ENCODE data around the gene SPX. TPM values are rescaled to one million over a fixed set of nuclear protein-coding genes. Genes with fewer than 3 reads are reported as not detected.

SPX gene
- total RNA-seq, 3 donors from 2014 or later (not counting 1 experiment from before 2014, with no cell fraction given), result 1.2 to 1.4 TPM; not detected in 1

GRCh38 chr12:21571046-21571445 lies 45.0 kb downstream of the SPX start:
- H3K27ac Mint-ChIP-seq, result no peak overlapping the region
- TF ChIP-seq CTCF (IDR thresholded peaks at IDR 0.05), result no peak
- Histone ChIP-seq H3K9me3 (ENCODE audit: control insufficient read depth, insufficient read depth, low read length) (no peaks in the 10 kb centered on the region), H3K4me3 (ENCODE audit: low read length) (no peak overlapping the region), H3K27me3 (ENCODE audit: control insufficient read depth, insufficient read depth, low read length) (no peaks in the 10 kb centered on the region), H3K36me3 (ENCODE audit: control insufficient read depth, insufficient read depth, low read length) (no peaks in the 10 kb centered on the region), H3K27ac (ENCODE audit: low read length) (no peak overlapping the region), H3K4me1 (ENCODE audit: control insufficient read depth, insufficient read depth, low read length) (no peaks in the 10 kb centered on the region)
- H3K4me3 Mint-ChIP-seq, result no peak overlapping the region
- 80% methylated on average over 5 of the region's 5 CpGs for WGBS (ENCODE audit: insufficient coverage)
- DNase-seq, result no peak
- no peaks in the 10 kb centered on the region for H3K4me1 Mint-ChIP-seq
- no peaks in the 10 kb centered on the region for H3K36me3 Mint-ChIP-seq
- H3K27me3 Mint-ChIP-seq (ENCODE audit: low read depth in 2 of 2), result peaks cover 8 to 13% of the 10 kb centered on the region in 2 donors
- intact Hi-C loops (cut with micrococcal nuclease), result no loop called here
- no peaks in the 10 kb centered on the region for H3K9me3 Mint-ChIP-seq
- ATAC-seq, result no peak

- DNase-seq (no peak), ATAC-seq (no peak)
- Mint-ChIP-seq H3K27me3 (ENCODE audit: low read depth in 2 of 2) (peaks cover 3 to 5% of the 10 kb centered on the region in 2 donors), H3K36me3 (no peaks in the 10 kb centered on the region), H3K27ac (no peak overlapping the region), H3K4me1 (no peaks in the 10 kb centered on the region), H3K9me3 (no peaks in the 10 kb centered on the region), H3K4me3 (no peak overlapping the region)
- H3K27me3 ChIP-seq (ENCODE audit: control insufficient read depth, insufficient read depth, low read length), result no peaks in the 10 kb centered on the region
- no peak for TF ChIP-seq CTCF (IDR thresholded peaks at IDR 0.05)
- H3K36me3 ChIP-seq (ENCODE audit: control insufficient read depth, insufficient read depth, low read length), result no peaks in the 10 kb centered on the region
- no peaks in the 10 kb centered on the region for H3K9me3 ChIP-seq (ENCODE audit: control insufficient read depth, insufficient read depth, low read length)
- no peaks in the 10 kb centered on the region for H3K4me1 ChIP-seq (ENCODE audit: control insufficient read depth, insufficient read depth, low read length)
- H3K27ac ChIP-seq (ENCODE audit: low read length), result no peak overlapping the region
- intact Hi-C loops (cut with micrococcal nuclease), result no loop called here
- whole genome bisulfite sequencing (ENCODE audit: insufficient coverage), result 90% methylated on average over 4 of the region's 4 CpGs
- no peak overlapping the region for H3K4me3 ChIP-seq (ENCODE audit: low read length)
Measured at GRCh38 chr12:21573733-21574358, 47.8 kb downstream of the SPX start.

- TF ChIP-seq CTCF (IDR thresholded peaks at IDR 0.05), result no peak
- Histone ChIP-seq H3K4me3 (ENCODE audit: low read length) (no peak overlapping the region), H3K4me1 (ENCODE audit: control insufficient read depth, insufficient read depth, low read length) (no peaks in the 10 kb centered on the region), H3K27me3 (ENCODE audit: control insufficient read depth, insufficient read depth, low read length) (no peaks in the 10 kb centered on the region), H3K27ac (ENCODE audit: low read length) (no peak overlapping the region), H3K36me3 (ENCODE audit: control insufficient read depth, insufficient read depth, low read length) (no peaks in the 10 kb centered on the region), H3K9me3 (ENCODE audit: control insufficient read depth, insufficient read depth, low read length) (no peaks in the 10 kb centered on the region)
- Mint-ChIP-seq H3K36me3 (no peaks in the 10 kb centered on the region), H3K27me3 (ENCODE audit: low read depth in 2 of 2) (peaks cover 12 to 16% of the 10 kb centered on the region in 2 donors), H3K27ac (no peak overlapping the region), H3K9me3 (no peaks in the 10 kb centered on the region), H3K4me3 (no peak overlapping the region), H3K4me1 (no peaks in the 10 kb centered on the region)
- ATAC-seq (no peak), DNase-seq (no peak)
- intact Hi-C loops (cut with micrococcal nuclease), result no loop called here
- WGBS (ENCODE audit: insufficient coverage), result no CpG with 5 or more reads among the region's 2 CpGs
Measured at GRCh38 chr12:21576431-21576830, 50.3 kb downstream of the SPX start.

GRCh38 chr12:21577516-21577915 lies 51.4 kb downstream of the SPX start:
- intact Hi-C loops (cut with micrococcal nuclease), result no loop called here
- peaks cover 19 to 21% of the 10 kb centered on the region in 2 donors for H3K27me3 Mint-ChIP-seq (ENCODE audit: low read depth in 2 of 2)
- WGBS (ENCODE audit: insufficient coverage), result 96% methylated on average over 1 of the region's 1 CpG
- H3K27ac Mint-ChIP-seq, result no peak overlapping the region
- no peaks in the 10 kb centered on the region for H3K9me3 Mint-ChIP-seq
- H3K36me3 Mint-ChIP-seq, result no peaks in the 10 kb centered on the region
- H3K4me1 ChIP-seq (ENCODE audit: control insufficient read depth, insufficient read depth, low read length), result no peaks in the 10 kb centered on the region
- no peak overlapping the region for H3K4me3 ChIP-seq (ENCODE audit: low read length)
- DNase-seq (no peak), ATAC-seq (no peak)
- no peak overlapping the region for H3K4me3 Mint-ChIP-seq
- H3K27ac ChIP-seq (ENCODE audit: low read length), result no peak overlapping the region
- no peaks in the 10 kb centered on the region for H3K36me3 ChIP-seq (ENCODE audit: control insufficient read depth, insufficient read depth, low read length)
- TF ChIP-seq CTCF (IDR thresholded peaks at IDR 0.05), result no peak
- H3K9me3 ChIP-seq (ENCODE audit: control insufficient read depth, insufficient read depth, low read length), result no peaks in the 10 kb centered on the region
- no peaks in the 10 kb centered on the region for H3K4me1 Mint-ChIP-seq
- no peaks in the 10 kb centered on the region for H3K27me3 ChIP-seq (ENCODE audit: control insufficient read depth, insufficient read depth, low read length)
